Superior temporal gyrus (tissue), 1 donor: ENCODE measurements around the gene SUMO4.

Experiments
- DNase-seq: peaks from one replicate; pipeline ENCODE4 v3.0.0-alpha.2; 2016; ENCODE audit errors: extremely low spot score

Gene SUMO4

GRCh38 chr6:149389509-149390297, 10.4 kb upstream of the SUMO4 start:
- DNase-seq: no peak

- no peak for DNase-seq
These were observed 8.0 kb upstream of the SUMO4 start for GRCh38 chr6:149392093-149392492.

- no peak for DNase-seq
These were observed 7.5 kb upstream of the SUMO4 start for GRCh38 chr6:149392535-149392934.

- DNase-seq: no peak
These were observed 6.9 kb upstream of the SUMO4 start for GRCh38 chr6:149393002-149393679.

- no peak for DNase-seq
These were observed 4.9 kb upstream of the SUMO4 start for GRCh38 chr6:149395185-149395584.

- DNase-seq: no peak
These were observed 2.7 kb upstream of the SUMO4 start for GRCh38 chr6:149397384-149397783.

- no peak for DNase-seq
These were observed 3.5 kb downstream of the SUMO4 start for GRCh38 chr6:149403534-149403933.

- DNase-seq: no peak
These were observed 6.0 kb downstream of the SUMO4 start for GRCh38 chr6:149405823-149406765.

GRCh38 chr6:149409617-149410016, 9.6 kb downstream of the SUMO4 start:
- no peak for DNase-seq

- DNase-seq: no peak
These were observed 10.5 kb downstream of the SUMO4 start for GRCh38 chr6:149410557-149410956.

GRCh38 chr6:149414009-149414408, 13.9 kb downstream of the SUMO4 start:
- DNase-seq: no peak

- no peak for DNase-seq
These were observed 14.8 kb downstream of the SUMO4 start for GRCh38 chr6:149414821-149415220.

- no peak for DNase-seq
These were observed 19.8 kb downstream of the SUMO4 start for GRCh38 chr6:149419696-149420404.

- no peak for DNase-seq
These were observed 21.1 kb downstream of the SUMO4 start for GRCh38 chr6:149421132-149421531.

GRCh38 chr6:149422581-149422980, 22.5 kb downstream of the SUMO4 start:
- DNase-seq: no peak

- no peak for DNase-seq
These were observed 23.9 kb downstream of the SUMO4 start for GRCh38 chr6:149423964-149424440.

GRCh38 chr6:149425224-149425623, 25.2 kb downstream of the SUMO4 start:
- DNase-seq: no peak

- DNase-seq: no peak
These were observed 25.7 kb downstream of the SUMO4 start for GRCh38 chr6:149425754-149426153.

- DNase-seq: no peak
These were observed 28.5 kb downstream of the SUMO4 start for GRCh38 chr6:149428606-149429005.

GRCh38 chr6:149429427-149430360, 29.6 kb downstream of the SUMO4 start:
- no peak for DNase-seq
